GM10266 (cell line): Measurements from ENCODE around the gene WSCD2.

Source experiments
- DNase-seq: peaks from one replicate; pipeline ENCODE4 v3.0.0; 2012; ENCODE audit errors: extremely low spot score
- CTCF ChIP-seq: IDR thresholded peaks from 2 replicates; pipeline ENCODE4 v1.5.1; 2012; ENCODE audit warnings: mild to moderate bottlenecking, low read depth; ENCODE audit not compliant: control insufficient read depth, insufficient read depth; ENCODE audit errors: missing control alignments

Gene WSCD2

GRCh38 chr12:108136697-108137096 lies 7.6 kb downstream of the WSCD2 start:
- DNase-seq, result no peak
- TF ChIP-seq CTCF, result no peak

- no peak for DNase-seq
- no peak for TF ChIP-seq CTCF
These were observed 10.4 kb downstream of the WSCD2 start for GRCh38 chr12:108139454-108139853.

GRCh38 chr12:108140501-108140900 lies 11.4 kb downstream of the WSCD2 start:
- TF ChIP-seq CTCF, result no peak
- no peak for DNase-seq

- DNase-seq, result no peak
- no peak for TF ChIP-seq CTCF
These were observed 12.6 kb downstream of the WSCD2 start for GRCh38 chr12:108141600-108142130.

GRCh38 chr12:108143144-108143543 lies 14.1 kb downstream of the WSCD2 start:
- TF ChIP-seq CTCF, result no peak
- no peak for DNase-seq

GRCh38 chr12:108144080-108144479 lies 15.0 kb downstream of the WSCD2 start:
- DNase-seq, result no peak
- no peak for TF ChIP-seq CTCF

- TF ChIP-seq CTCF, result no peak
- DNase-seq, result no peak
These were observed 15.9 kb downstream of the WSCD2 start for GRCh38 chr12:108145011-108145410.
